ENCODE measurements around the gene NELL1. TPM values are rescaled to one million over a fixed set of nuclear protein-coding genes. Genes with fewer than 3 reads are reported as not detected.

NELL1 gene
- polyA plus RNA-seq, 1 experiment: not detected

DNA sequence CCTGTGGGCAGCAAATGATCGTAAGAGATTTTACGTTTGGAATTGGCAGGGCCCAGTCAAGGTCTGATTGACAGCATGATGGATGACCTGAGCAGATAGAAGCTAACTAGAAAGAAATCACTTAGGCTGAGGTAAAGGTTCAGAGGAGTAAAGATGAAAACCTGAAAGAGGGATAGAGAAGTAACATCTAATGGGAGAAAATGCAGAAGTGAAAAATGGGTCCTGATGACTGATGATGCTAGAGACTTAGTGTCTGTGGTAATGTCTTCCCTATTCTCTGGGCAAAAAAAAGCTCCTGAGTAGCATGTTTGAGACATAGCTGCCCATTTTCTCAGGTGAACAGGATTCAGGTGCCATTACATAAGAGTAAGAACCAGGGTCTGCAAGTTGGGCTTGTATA is 894.7 kb downstream of the NELL1 start:
- POLR2A ChIA-PET: no interaction called here
- peaks cover 8% of the 10 kb centered on the region for H3K9me3 ChIP-seq (ENCODE audit: control insufficient read depth, insufficient read depth, low read length)
- DNase-seq (ENCODE audit: low read depth, low spot score): no peak
- no peaks in the 10 kb centered on the region for H3K27me3 ChIP-seq (ENCODE audit: control insufficient read depth, insufficient read depth, low read length)
- CTCF ChIA-PET: no interaction called here
- TF ChIP-seq CTCF (IDR thresholded peaks at IDR 0.05; ENCODE audit: low read depth, low read length): no peak
- no peak overlapping the region for H3K27ac ChIP-seq (ENCODE audit: low read depth, low read length)
- no peak overlapping the region for H3K4me3 ChIP-seq (ENCODE audit: low read depth, low read length)

- CTCF ChIA-PET: no interaction called here
Measured at GRCh38 chr11:21564833-21565682, 895.7 kb downstream of the NELL1 start.

DNA sequence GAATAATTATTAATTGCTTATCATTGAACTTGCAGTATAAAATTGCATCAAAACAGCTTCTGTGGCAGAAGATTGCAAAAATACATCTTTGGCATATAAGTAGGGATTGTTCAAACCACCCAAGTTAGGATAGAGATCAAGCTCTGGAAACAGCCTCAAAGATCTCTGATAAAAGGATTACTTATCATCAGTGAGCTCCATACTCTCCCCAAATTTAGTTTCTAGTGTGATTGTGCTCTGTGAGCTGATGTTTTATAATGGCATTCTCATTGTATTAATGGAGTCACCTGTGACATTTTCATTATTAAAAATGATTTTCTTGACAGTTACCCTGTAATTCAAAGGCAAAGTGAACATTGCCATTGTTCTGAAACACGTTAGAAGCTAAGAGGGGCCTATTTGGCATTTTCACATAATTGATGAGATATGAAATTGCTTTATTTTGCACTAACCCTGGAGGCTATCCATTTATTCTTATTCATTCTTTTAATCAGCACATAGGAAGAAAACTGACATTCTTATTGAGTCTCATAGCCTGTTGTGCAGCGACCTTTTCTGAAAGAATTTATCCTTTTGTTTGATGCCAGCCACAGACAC is 897.2 kb downstream of the NELL1 start:
- no peak overlapping the region for H3K4me3 ChIP-seq (ENCODE audit: low read depth, low read length)
- TF ChIP-seq CTCF (IDR thresholded peaks at IDR 0.05; ENCODE audit: low read depth, low read length): no peak
- ChIA-PET POLR2A (no interaction called here), CTCF (no interaction called here)
- no peaks in the 10 kb centered on the region for H3K27me3 ChIP-seq (ENCODE audit: control insufficient read depth, insufficient read depth, low read length)
- no peak for DNase-seq (ENCODE audit: low read depth, low spot score)
- H3K27ac ChIP-seq (ENCODE audit: low read depth, low read length): no peak overlapping the region
- peaks cover 3% of the 10 kb centered on the region for H3K9me3 ChIP-seq (ENCODE audit: control insufficient read depth, insufficient read depth, low read length)

More at GRCh38 chr11:21564833-21565682, 895.7 kb downstream of the NELL1 start:
- Histone ChIP-seq H3K27me3 (ENCODE audit: control insufficient read depth, insufficient read depth, low read length) (no peaks in the 10 kb centered on the region), H3K4me3 (ENCODE audit: low read depth, low read length) (no peak overlapping the region), H3K9me3 (ENCODE audit: control insufficient read depth, insufficient read depth, low read length) (peaks cover 7% of the 10 kb centered on the region), H3K27ac (ENCODE audit: low read depth, low read length) (no peak overlapping the region)
- POLR2A ChIA-PET: no interaction called here
- no peak for DNase-seq (ENCODE audit: low read depth, low spot score)
- TF ChIP-seq CTCF (IDR thresholded peaks at IDR 0.05; ENCODE audit: low read depth, low read length): no peak

DNA sequence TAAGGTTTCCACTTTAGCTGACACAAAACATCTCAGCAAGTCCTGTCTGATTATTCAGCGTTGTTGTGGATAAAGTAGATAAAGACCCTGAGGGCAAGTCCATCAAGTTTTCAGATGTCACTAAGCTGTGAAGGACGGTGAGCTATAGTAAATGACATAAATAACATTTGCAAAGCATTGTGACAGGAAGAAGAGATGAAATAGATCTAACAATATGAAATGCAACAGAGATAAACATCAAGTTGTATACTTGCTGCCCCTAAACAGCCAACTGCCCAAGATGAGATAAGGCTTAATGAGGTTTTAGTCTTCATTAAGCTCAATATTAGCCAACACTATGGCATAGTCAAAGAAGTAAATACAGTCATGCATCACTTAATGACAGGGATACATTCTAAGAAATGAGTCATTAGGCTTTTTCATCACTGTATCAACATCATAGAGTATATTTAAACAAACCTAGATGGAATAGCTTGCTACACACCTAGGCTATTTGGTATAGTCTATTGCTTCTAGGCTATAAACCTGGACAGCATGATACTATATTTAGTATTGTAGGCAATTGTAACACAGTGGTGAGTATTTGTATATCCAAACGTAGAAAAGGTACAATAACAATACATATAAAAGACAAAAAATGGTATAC is 898.4 kb downstream of the NELL1 start:
- DNase-seq (ENCODE audit: low read depth, low spot score): no peak
- POLR2A ChIA-PET: no interaction called here
- peaks cover 3% of the 10 kb centered on the region for H3K9me3 ChIP-seq (ENCODE audit: control insufficient read depth, insufficient read depth, low read length)
- H3K27me3 ChIP-seq (ENCODE audit: control insufficient read depth, insufficient read depth, low read length): no peaks in the 10 kb centered on the region
- H3K27ac ChIP-seq (ENCODE audit: low read depth, low read length): no peak overlapping the region
- no peak for TF ChIP-seq CTCF (IDR thresholded peaks at IDR 0.05; ENCODE audit: low read depth, low read length)
- CTCF ChIA-PET: no interaction called here
- no peak overlapping the region for H3K4me3 ChIP-seq (ENCODE audit: low read depth, low read length)

- Histone ChIP-seq H3K27ac (ENCODE audit: low read depth, low read length) (no peak overlapping the region), H3K4me3 (ENCODE audit: low read depth, low read length) (no peak overlapping the region), H3K9me3 (ENCODE audit: control insufficient read depth, insufficient read depth, low read length) (no peaks in the 10 kb centered on the region; the same call in 1 of the 2 replicates), H3K27me3 (ENCODE audit: control insufficient read depth, insufficient read depth, low read length) (no peaks in the 10 kb centered on the region)
- TF ChIP-seq CTCF (IDR thresholded peaks at IDR 0.05; ENCODE audit: low read depth, low read length): no peak
- DNase-seq (ENCODE audit: low read depth, low spot score): no peak
- ChIA-PET POLR2A (no interaction called here), CTCF (no interaction called here)
Measured at GRCh38 chr11:21572210-21572609, 902.8 kb downstream of the NELL1 start.
